HEK293 (cell line): ENCODE results near the gene TTLL9.

Experiments used
- CTCF ChIA-PET: fragments of 350-600 bp; formaldehyde crosslinking; extraction: SDS; loops from one replicate; lab custom pipeline; 2021; ENCODE audit warnings: antibody characterized with exemption; lab: Yijun Ruan, JAX
- POLR2A ChIA-PET: fragments of 300-600 bp; formaldehyde crosslinking; extraction: SDS; loops from one replicate; lab custom pipeline; 2020; ENCODE audit warnings: antibody characterized with exemption, inconsistent platforms; lab: Yijun Ruan, JAX
- H3K27ac ChIP-seq: fragments of 200-500 bp; sonication (Bioruptor generic); 2 replicates; pipeline ENCODE4 v1.5.1; 2014; ENCODE audit warnings: low read depth, low read length, control low read depth, inconsistent platforms; ENCODE audit errors: extremely low read depth
- H3K36me3 ChIP-seq, 2 experiments: fragments of 200-500 bp in 1 of 2; sonication (Bioruptor generic) in 1 of 2; 1 replicate in 1 of 2; 2 replicates in 1 of 2; pipeline ENCODE4 v1.5.1; 2014 to 2017; ENCODE audit warnings: inconsistent platforms in 2 of 2, low read length in 2 of 2; ENCODE audit not compliant: control insufficient read depth in 2 of 2, insufficient read depth in 1 of 2
- H3K4me1 ChIP-seq: fragments of 200-500 bp; sonication (Bioruptor generic); 2 replicates; pipeline ENCODE4 v1.5.1; 2014; ENCODE audit warnings: mild to moderate bottlenecking, low read length, inconsistent platforms; ENCODE audit not compliant: control insufficient read depth, insufficient read depth
- H3K4me3 ChIP-seq: 2 replicates; pipeline ENCODE4 v1.5.1; 2011; ENCODE audit warnings: low read depth, mild to moderate bottlenecking, control low read depth, low read length, moderate library complexity
- H3K9me3 ChIP-seq: fragments of 200-500 bp; sonication (Bioruptor generic); 2 replicates; pipeline ENCODE4 v1.5.1; 2014; ENCODE audit warnings: low read depth, low read length, inconsistent platforms; ENCODE audit not compliant: control insufficient read depth, insufficient read depth
- CTCF ChIP-seq: fragments of 450-650 bp; formaldehyde crosslinking; IDR thresholded peaks from 2 replicates; pipeline ENCODE4 v1.5.1; 2016; ENCODE audit warnings: missing biosample characterization, missing genetic modification characterization
- GLI4 ChIP-seq: fragments of 450-650 bp; formaldehyde crosslinking; IDR thresholded peaks from 2 replicates; pipeline ENCODE4 v1.5.1; 2016; ENCODE audit warnings: missing biosample characterization, missing genetic modification characterization
- GLIS2 ChIP-seq: fragments of 450-650 bp; formaldehyde crosslinking; IDR thresholded peaks from 2 replicates; pipeline ENCODE4 v1.5.1; 2016; ENCODE audit warnings: missing biosample characterization, missing genetic modification characterization
- HOXD13 ChIP-seq: sonication (generic); formaldehyde crosslinking; IDR thresholded peaks from 2 replicates; pipeline ENCODE4 v1.8.0; 2022; ENCODE audit warnings: missing genetic modification reagents, borderline replicate concordance
- KLF10 ChIP-seq: fragments of 450-650 bp; IDR thresholded peaks from 2 replicates; pipeline ENCODE4 v1.5.1; 2018; ENCODE audit warnings: missing biosample characterization, mild to moderate bottlenecking, missing genetic modification characterization
- MZF1 ChIP-seq: fragments of 450-650 bp; formaldehyde crosslinking; IDR thresholded peaks from 2 replicates; pipeline ENCODE4 v1.5.1; 2017; ENCODE audit warnings: missing biosample characterization, missing genetic modification characterization, borderline replicate concordance
- SP7 ChIP-seq: fragments of 450-650 bp; formaldehyde crosslinking; IDR thresholded peaks from 2 replicates; pipeline ENCODE4 v1.5.1; 2016; ENCODE audit warnings: missing biosample characterization, missing genetic modification characterization
- ZFHX2 ChIP-seq: fragments of 450-650 bp; formaldehyde crosslinking; conservative IDR thresholded peaks from 2 replicates; pipeline ENCODE4 v1.5.1; 2016; ENCODE audit warnings: missing biosample characterization, missing genetic modification characterization
- ZFP69B ChIP-seq: fragments of 450-650 bp; formaldehyde crosslinking; IDR thresholded peaks from 2 replicates; pipeline ENCODE4 v1.5.1; 2016; ENCODE audit warnings: missing biosample characterization, missing genetic modification characterization
- ZIC2 ChIP-seq: fragments of 450-650 bp; formaldehyde crosslinking; IDR thresholded peaks from 2 replicates; pipeline ENCODE4 v1.5.1; 2016; ENCODE audit warnings: missing biosample characterization, missing genetic modification characterization
- ZNF140 ChIP-seq: fragments of 450-650 bp; formaldehyde crosslinking; IDR thresholded peaks from 2 replicates; pipeline ENCODE4 v1.5.1; 2016; ENCODE audit warnings: missing biosample characterization, missing genetic modification characterization
- ZNF155 ChIP-seq: fragments of 450-650 bp; formaldehyde crosslinking; IDR thresholded peaks from 2 replicates; pipeline ENCODE4 v1.5.1; 2016; ENCODE audit warnings: missing biosample characterization, missing genetic modification characterization
- ZNF292 ChIP-seq: fragments of 450-650 bp; formaldehyde crosslinking; IDR thresholded peaks from 2 replicates; pipeline ENCODE4 v1.5.1; 2016; ENCODE audit warnings: low read depth, missing biosample characterization, missing genetic modification characterization, borderline replicate concordance
- ZNF366 ChIP-seq: fragments of 450-650 bp; formaldehyde crosslinking; conservative IDR thresholded peaks from 2 replicates; pipeline ENCODE4 v1.5.1; 2016; ENCODE audit warnings: missing biosample characterization, missing genetic modification characterization
- ZNF426 ChIP-seq: fragments of 450-650 bp; formaldehyde crosslinking; IDR thresholded peaks from 2 replicates; pipeline ENCODE4 v1.5.1; 2017; ENCODE audit warnings: missing biosample characterization, missing genetic modification characterization, mild to moderate bottlenecking, inconsistent platforms, moderate library complexity
- ZNF510 ChIP-seq: fragments of 450-650 bp; formaldehyde crosslinking; IDR thresholded peaks from 2 replicates; pipeline ENCODE4 v1.5.1; 2018; ENCODE audit warnings: mild to moderate bottlenecking, missing genetic modification characterization, missing biosample characterization; ENCODE audit not compliant: insufficient replicate concordance
- ZNF558 ChIP-seq: fragments of 450-650 bp; formaldehyde crosslinking; IDR thresholded peaks from 2 replicates; pipeline ENCODE4 v1.5.1; 2016; ENCODE audit warnings: missing biosample characterization, missing genetic modification characterization
- ZNF624 ChIP-seq: fragments of 450-650 bp; formaldehyde crosslinking; IDR thresholded peaks from 2 replicates; pipeline ENCODE4 v1.5.1; 2017; ENCODE audit warnings: missing biosample characterization, missing genetic modification characterization
- ZNF629 ChIP-seq: fragments of 450-650 bp; formaldehyde crosslinking; IDR thresholded peaks from 2 replicates; pipeline ENCODE4 v1.5.1; 2017; ENCODE audit warnings: missing biosample characterization, missing genetic modification characterization
- ZNF654 ChIP-seq: fragments of 450-650 bp; formaldehyde crosslinking; IDR thresholded peaks from 2 replicates; pipeline ENCODE4 v1.5.1; 2016; ENCODE audit warnings: low read depth, missing biosample characterization, missing genetic modification characterization
- ZNF660 ChIP-seq: fragments of 450-650 bp; IDR thresholded peaks from 2 replicates; pipeline ENCODE4 v1.5.1; 2018; ENCODE audit warnings: missing biosample characterization, mild to moderate bottlenecking, missing genetic modification characterization
- ZNF76 ChIP-seq: fragments of 450-650 bp; formaldehyde crosslinking; IDR thresholded peaks from 2 replicates; pipeline ENCODE4; 2016; ENCODE audit warnings: low read depth, missing biosample characterization, missing genetic modification characterization, borderline replicate concordance
- ZNF777 ChIP-seq: fragments of 450-650 bp; formaldehyde crosslinking; IDR thresholded peaks from 2 replicates; pipeline ENCODE4 v1.5.1; 2017; ENCODE audit warnings: missing biosample characterization, missing genetic modification characterization, borderline replicate concordance
- ZNF785 ChIP-seq: fragments of 450-650 bp; formaldehyde crosslinking; IDR thresholded peaks from 2 replicates; pipeline ENCODE4 v1.5.1; 2016; ENCODE audit warnings: missing biosample characterization, missing genetic modification characterization
- ZSCAN30 ChIP-seq: fragments of 450-650 bp; IDR thresholded peaks from 2 replicates; pipeline ENCODE4 v1.5.1; 2018; ENCODE audit warnings: missing biosample characterization, mild to moderate bottlenecking, missing genetic modification characterization, moderate library complexity
- ZSCAN4 ChIP-seq: fragments of 450-650 bp; formaldehyde crosslinking; IDR thresholded peaks from 2 replicates; pipeline ENCODE4 v1.5.1; 2017; ENCODE audit warnings: missing biosample characterization, missing genetic modification characterization
- TF ChIP-seq, protein P1 (sequence below): fragments of 450-650 bp; formaldehyde crosslinking; IDR thresholded peaks from 2 replicates; pipeline ENCODE4 v1.5.1; 2016; ENCODE audit warnings: missing biosample characterization, missing genetic modification characterization

TTLL9 gene

DNA sequence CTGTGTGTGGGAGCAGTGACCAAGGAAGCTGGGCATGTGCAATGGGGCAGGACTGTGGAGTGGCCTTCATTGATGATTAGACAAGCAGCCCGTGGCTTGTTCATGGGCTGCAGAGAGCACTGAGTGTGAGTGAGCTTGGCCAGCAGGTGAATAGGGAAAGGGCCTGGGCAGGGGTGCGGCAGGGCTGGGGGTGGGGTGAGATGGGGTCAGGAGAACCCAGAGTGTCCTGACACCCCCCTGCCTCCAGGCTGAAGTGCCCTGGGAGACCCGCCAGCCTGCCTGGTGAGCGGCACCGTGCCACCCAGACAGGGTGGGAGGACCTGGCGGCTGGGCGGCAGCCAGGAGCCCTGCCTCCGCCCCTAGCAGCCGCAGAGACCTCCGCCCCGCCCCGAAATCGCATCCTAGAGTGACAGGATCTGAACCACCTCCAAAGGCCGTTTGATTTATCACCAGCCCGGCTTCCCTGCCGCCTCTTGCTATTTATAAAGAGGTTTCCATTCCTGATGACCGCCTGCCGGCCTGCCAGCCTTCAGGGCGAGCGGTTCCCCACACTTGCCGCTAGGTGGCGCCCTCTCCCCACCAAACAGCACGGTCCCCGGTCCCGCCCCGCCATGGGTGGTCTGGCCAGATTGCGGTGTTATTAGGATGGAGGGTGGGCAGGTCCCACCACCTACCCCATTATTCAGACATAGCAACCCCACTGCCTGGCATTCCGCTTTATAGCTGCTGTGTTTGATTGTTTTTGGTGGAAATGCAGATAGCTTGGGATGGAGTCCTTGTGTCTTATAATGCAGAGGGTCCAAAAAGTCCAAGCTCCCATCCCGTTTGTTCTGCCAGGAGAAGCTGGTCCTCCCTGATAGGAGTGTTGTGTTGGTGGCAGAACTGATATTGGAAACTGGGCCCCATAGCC lies 47.8 kb upstream of the TTLL9 start (continued):
- TF ChIP-seq ZFHX2 (tag by site-specific recombination) (peak; percentile 42; the same call in 1 of the 2 replicates), ZNF629 (tag by site-specific recombination) (no peak), SP7 (peak; percentile 81; the same call in 1 of the 2 replicates), ZNF426 (tag by site-specific recombination) (no peak), ZNF155 (no peak), CTCF (tag by site-specific recombination) (peak; percentile 94)

GRCh38 chr20:31823360-31824124 lies 46.9 kb upstream of the TTLL9 start:
- POLR2A ChIA-PET: interaction anchor here (1.1 kb wide), 1 partner anchor 56 kb away, joined by 3 read pairs; no protein-coding TSS in a partner anchor
- CTCF ChIA-PET: interaction anchor here (0.6 to 4.1 kb wide), 30 partner anchors 8 to 831 kb away, joined by 3 to 71 read pairs (median 4); partner anchors contain the start of genes FOXS1 and PDRG1
- Histone ChIP-seq H3K36me3 (no peaks in the 10 kb centered on the region), H3K9me3 (no peaks in the 10 kb centered on the region), H3K4me1 (no peaks in the 10 kb centered on the region)
- TF ChIP-seq ZIC2 (tag by site-specific recombination): peak; percentile 85
- TF ChIP-seq ZNF777 (tag by site-specific recombination): no peak
- no peak for TF ChIP-seq ZFP69B (tag by site-specific recombination)
- TF ChIP-seq ZNF510 (tag by site-specific recombination): no peak
- no peak for TF ChIP-seq ZNF366 (tag by site-specific recombination)
- TF ChIP-seq ZSCAN4: no peak
- TF ChIP-seq ZNF624 (tag by site-specific recombination): no peak
- TF ChIP-seq, all 188 proteins: peak for 1
- no peak overlapping the region for H3K27ac ChIP-seq
- H3K4me3 ChIP-seq: no peak overlapping the region

GRCh38 chr20:31824125-31824485 lies 46.3 kb upstream of the TTLL9 start:
- CTCF ChIA-PET: interaction anchor here (1.2 to 4.1 kb wide), 9 partner anchors 12 to 268 kb away, joined by 3 to 71 read pairs (median 24); partner anchors contain the start of genes FOXS1 and PDRG1
- Histone ChIP-seq H3K36me3 (no peaks in the 10 kb centered on the region), H3K9me3 (no peaks in the 10 kb centered on the region), H3K4me3 (no peak overlapping the region), H3K27ac (no peak overlapping the region), H3K4me1 (no peaks in the 10 kb centered on the region)
- POLR2A ChIA-PET: interaction anchor here (1.1 to 1.4 kb wide), 2 partner anchors 56 to 128 kb away, joined by 3 to 5 read pairs; partner anchors contain the start of gene PDRG1
- TF ChIP-seq ZNF654 (tag by site-specific recombination) (no peak), GLIS2 (tag by site-specific recombination) (no peak), GLI4 (no peak), MZF1 (tag by site-specific recombination) (no peak), KLF10 (tag by site-specific recombination) (no peak), HOXD13 (CRISPR knock-in tag) (no peak), ZSCAN30 (tag by site-specific recombination) (no peak), ZNF660 (no peak), ZNF558 (tag by site-specific recombination) (no peak), ZNF785 (tag by site-specific recombination) (no peak), ZNF292 (tag by site-specific recombination) (no peak), ZNF140 (tag by site-specific recombination) (no peak), ZNF76 (no peak)
- TF ChIP-seq, protein P1, sequence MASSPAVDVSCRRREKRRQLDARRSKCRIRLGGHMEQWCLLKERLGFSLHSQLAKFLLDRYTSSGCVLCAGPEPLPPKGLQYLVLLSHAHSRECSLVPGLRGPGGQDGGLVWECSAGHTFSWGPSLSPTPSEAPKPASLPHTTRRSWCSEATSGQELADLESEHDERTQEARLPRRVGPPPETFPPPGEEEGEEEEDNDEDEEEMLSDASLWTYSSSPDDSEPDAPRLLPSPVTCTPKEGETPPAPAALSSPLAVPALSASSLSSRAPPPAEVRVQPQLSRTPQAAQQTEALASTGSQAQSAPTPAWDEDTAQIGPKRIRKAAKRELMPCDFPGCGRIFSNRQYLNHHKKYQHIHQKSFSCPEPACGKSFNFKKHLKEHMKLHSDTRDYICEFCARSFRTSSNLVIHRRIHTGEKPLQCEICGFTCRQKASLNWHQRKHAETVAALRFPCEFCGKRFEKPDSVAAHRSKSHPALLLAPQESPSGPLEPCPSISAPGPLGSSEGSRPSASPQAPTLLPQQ (tag by site-specific recombination): no peak
